ENCODE results near the gene DOCK8. TPM values are rescaled to one million over a fixed set of nuclear protein-coding genes. Genes with fewer than 3 reads are reported as not detected.

Gene DOCK8
- total and polyA plus RNA-seq, 3 donors from 2014 or later: 46.7 to 63.9 (median 51.4) TPM

DNA sequence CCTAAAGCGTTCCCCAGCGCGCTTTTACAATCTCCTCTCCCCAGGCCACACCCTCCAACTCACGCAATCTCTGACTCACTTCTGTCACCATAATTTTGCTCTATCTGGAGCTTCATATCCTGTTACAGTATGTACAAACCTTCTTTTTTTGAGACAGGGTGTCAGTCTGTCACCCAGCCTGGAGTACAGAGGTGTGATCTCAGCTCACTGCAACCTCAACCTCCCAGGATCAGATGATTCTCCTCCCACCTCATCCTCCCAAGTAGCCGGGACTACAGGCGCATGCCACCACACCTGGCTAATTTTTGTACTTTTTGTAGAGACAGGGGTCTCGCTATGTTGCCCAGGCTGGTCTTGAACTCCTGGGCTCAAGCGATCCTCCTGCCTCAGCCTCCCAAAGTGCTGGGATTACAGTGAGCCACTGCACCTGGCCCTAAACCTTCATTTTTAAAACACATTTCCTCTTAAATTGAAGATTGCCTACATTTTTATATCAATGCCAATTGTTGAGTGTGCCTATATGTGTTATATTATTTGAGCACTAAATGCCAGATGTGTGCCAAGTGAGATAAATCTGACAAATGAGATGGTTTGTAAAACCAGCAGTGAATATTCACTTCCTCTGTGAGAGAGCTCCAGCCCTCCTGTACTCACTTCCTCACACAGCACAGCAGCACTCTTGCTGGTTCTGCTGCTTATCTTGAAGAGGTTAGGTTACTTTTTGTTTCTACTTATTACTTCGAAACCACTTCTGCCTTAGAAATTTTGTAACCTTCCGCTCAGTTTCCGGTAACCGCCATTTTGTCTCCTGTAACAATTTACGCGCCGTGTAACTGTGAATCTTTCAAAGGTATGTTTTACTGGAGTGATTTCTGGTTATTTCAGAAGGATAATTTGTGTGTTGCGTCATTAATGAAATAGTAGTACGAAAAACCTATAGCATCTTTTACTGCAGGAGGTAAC, 57.9 kb downstream of the DOCK8 start:
- H3K4me1 ChIP-seq: no peaks in the 10 kb centered on the region
- peak overlapping the region in 1 of 2 donors; percentile 15 for H3K27ac ChIP-seq
- no peaks in the 10 kb centered on the region for H3K36me3 ChIP-seq (ENCODE audit: low read depth, missing control alignments)
- 58 to 59% methylated on average over 17 of the region's 17 CpGs for WGBS, 2 donors
- peak overlapping the region; percentile 1 to 12 for H3K4me3 ChIP-seq
- DNase-seq: peak; percentile 57
- TF ChIP-seq, protein P1, sequence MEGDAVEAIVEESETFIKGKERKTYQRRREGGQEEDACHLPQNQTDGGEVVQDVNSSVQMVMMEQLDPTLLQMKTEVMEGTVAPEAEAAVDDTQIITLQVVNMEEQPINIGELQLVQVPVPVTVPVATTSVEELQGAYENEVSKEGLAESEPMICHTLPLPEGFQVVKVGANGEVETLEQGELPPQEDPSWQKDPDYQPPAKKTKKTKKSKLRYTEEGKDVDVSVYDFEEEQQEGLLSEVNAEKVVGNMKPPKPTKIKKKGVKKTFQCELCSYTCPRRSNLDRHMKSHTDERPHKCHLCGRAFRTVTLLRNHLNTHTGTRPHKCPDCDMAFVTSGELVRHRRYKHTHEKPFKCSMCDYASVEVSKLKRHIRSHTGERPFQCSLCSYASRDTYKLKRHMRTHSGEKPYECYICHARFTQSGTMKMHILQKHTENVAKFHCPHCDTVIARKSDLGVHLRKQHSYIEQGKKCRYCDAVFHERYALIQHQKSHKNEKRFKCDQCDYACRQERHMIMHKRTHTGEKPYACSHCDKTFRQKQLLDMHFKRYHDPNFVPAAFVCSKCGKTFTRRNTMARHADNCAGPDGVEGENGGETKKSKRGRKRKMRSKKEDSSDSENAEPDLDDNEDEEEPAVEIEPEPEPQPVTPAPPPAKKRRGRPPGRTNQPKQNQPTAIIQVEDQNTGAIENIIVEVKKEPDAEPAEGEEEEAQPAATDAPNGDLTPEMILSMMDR (IDR thresholded peaks at IDR 0.05): no peak
- TF ChIP-seq POLR2A (IDR thresholded peaks at IDR 0.05): no peak
- intact Hi-C loops (cut with DNase I; ENCODE audit: low total_unique reads): no loop called here
- H3K9me3 ChIP-seq: no peaks in the 10 kb centered on the region
- no peaks in the 10 kb centered on the region for H3K27me3 ChIP-seq

- 80 to 91% methylated on average over 6 of the region's 6 CpGs for WGBS, 2 donors
- TF ChIP-seq, protein P1 (IDR thresholded peaks at IDR 0.05): no peak
- TF ChIP-seq POLR2A (IDR thresholded peaks at IDR 0.05): no peak
Measured at GRCh38 chr9:274406-274805, 59.7 kb downstream of the DOCK8 start.

DNA sequence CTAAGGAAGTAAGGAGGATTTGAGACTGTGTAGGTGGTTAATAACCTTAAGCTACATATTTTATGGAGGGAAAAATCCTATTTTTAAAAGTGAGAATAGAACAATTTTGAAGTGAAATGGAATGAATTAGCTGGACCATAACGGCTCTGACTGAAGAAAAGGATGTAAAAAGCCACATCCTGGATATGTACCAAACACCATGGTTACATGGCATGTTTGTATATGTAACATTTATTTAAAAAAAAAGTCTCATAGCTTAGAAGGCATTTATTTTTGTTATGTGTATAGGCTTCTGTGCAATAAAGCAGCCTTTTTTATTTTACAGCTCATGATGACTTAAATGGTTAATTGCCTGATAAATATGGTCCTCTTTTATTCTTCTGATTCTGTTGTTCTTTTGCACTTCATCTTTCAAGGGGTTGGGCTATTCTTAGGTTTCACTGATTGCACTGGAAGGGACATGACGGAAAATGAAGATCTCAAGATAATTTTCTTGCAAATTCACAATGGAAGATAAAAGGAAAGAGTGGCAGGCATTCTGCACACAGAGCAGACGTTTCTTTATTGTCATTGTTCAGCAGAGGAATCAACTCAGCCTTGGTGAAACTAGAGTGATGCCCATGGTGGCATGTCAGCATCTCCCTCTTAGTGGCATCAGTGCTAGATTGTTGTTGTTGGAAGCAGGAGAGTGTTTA, 63.1 kb downstream of the DOCK8 start:
- no peaks in the 10 kb centered on the region for H3K27me3 ChIP-seq
- H3K9me3 ChIP-seq: no peaks in the 10 kb centered on the region
- no peak overlapping the region for H3K27ac ChIP-seq
- H3K4me3 ChIP-seq: no peak overlapping the region
- 44 to 45% methylated on average over 3 of the region's 3 CpGs for WGBS, 2 donors
- intact Hi-C loops (cut with DNase I; ENCODE audit: low total_unique reads): no loop called here
- TF ChIP-seq, protein P1 (IDR thresholded peaks at IDR 0.05): no peak
- no peak for TF ChIP-seq POLR2A (IDR thresholded peaks at IDR 0.05)
- no peaks in the 10 kb centered on the region for H3K36me3 ChIP-seq (ENCODE audit: low read depth, missing control alignments)
- DNase-seq: no peak
- no peaks in the 10 kb centered on the region for H3K4me1 ChIP-seq

More at GRCh38 chr9:274406-274805, 59.7 kb downstream of the DOCK8 start:
- Histone ChIP-seq H3K36me3 (ENCODE audit: low read depth, missing control alignments) (no peaks in the 10 kb centered on the region), H3K27me3 (no peaks in the 10 kb centered on the region), H3K4me1 (no peaks in the 10 kb centered on the region), H3K27ac (no peak overlapping the region), H3K9me3 (no peaks in the 10 kb centered on the region), H3K4me3 (no peak overlapping the region)
- no peak for DNase-seq
- intact Hi-C loops (cut with DNase I; ENCODE audit: low total_unique reads): no loop called here

- no peaks in the 10 kb centered on the region for H3K4me1 ChIP-seq
- no peak overlapping the region for H3K4me3 ChIP-seq
- no peak for DNase-seq
- H3K27ac ChIP-seq: no peak overlapping the region
- WGBS, 2 donors: 80 to 83% methylated on average over 8 of the region's 8 CpGs
- H3K27me3 ChIP-seq: no peaks in the 10 kb centered on the region
- intact Hi-C loops (cut with DNase I; ENCODE audit: low total_unique reads): no loop called here
- no peaks in the 10 kb centered on the region for H3K36me3 ChIP-seq (ENCODE audit: low read depth, missing control alignments)
- no peaks in the 10 kb centered on the region for H3K9me3 ChIP-seq
- TF ChIP-seq POLR2A (IDR thresholded peaks at IDR 0.05): no peak
- TF ChIP-seq, protein P1 (IDR thresholded peaks at IDR 0.05): no peak
Measured at GRCh38 chr9:278651-279050, 64.0 kb downstream of the DOCK8 start.
